ENCODE measurements around the gene ABR. TPM values are rescaled to one million over a fixed set of nuclear protein-coding genes. Genes with fewer than 3 reads are reported as not detected.

ABR gene
- total RNA-seq, 1 donor from 2014 or later = 119 TPM

- Mint-ChIP-seq H3K36me3 (ENCODE audit: low read depth) (peaks cover 19% of the 10 kb centered on the region), H3K4me3 (ENCODE audit: unreplicated experiment) (no peak overlapping the region), H3K4me1 (ENCODE audit: low read depth) (peaks cover 47% of the 10 kb centered on the region), H3K27ac (ENCODE audit: unreplicated experiment) (peak overlapping the region; percentile 81), H3K27me3 (ENCODE audit: low read depth) (no peaks in the 10 kb centered on the region), H3K9me3 (ENCODE audit: low read depth) (no peaks in the 10 kb centered on the region)
- no peak for DNase-seq (ENCODE audit: low spot score)
- TF ChIP-seq CTCF (IDR thresholded peaks at IDR 0.05) = no peak
Measured at GRCh38 chr17:1006054-1006453, 173.7 kb downstream of the ABR start.

- Mint-ChIP-seq H3K36me3 (ENCODE audit: low read depth) (peaks cover 23% of the 10 kb centered on the region), H3K4me3 (ENCODE audit: unreplicated experiment) (no peak overlapping the region), H3K9me3 (ENCODE audit: low read depth) (no peaks in the 10 kb centered on the region), H3K27me3 (ENCODE audit: low read depth) (no peaks in the 10 kb centered on the region), H3K4me1 (ENCODE audit: low read depth) (peaks cover 53% of the 10 kb centered on the region), H3K27ac (ENCODE audit: unreplicated experiment) (peak overlapping the region; percentile 81)
- no peak for DNase-seq (ENCODE audit: low spot score)
- no peak for TF ChIP-seq CTCF (IDR thresholded peaks at IDR 0.05)
Measured at GRCh38 chr17:1005361-1005946, 174.3 kb downstream of the ABR start.

GRCh38 chr17:1004769-1005295, 174.9 kb downstream of the ABR start:
- Mint-ChIP-seq H3K27me3 (ENCODE audit: low read depth) (no peaks in the 10 kb centered on the region), H3K4me1 (ENCODE audit: low read depth) (peaks cover 56% of the 10 kb centered on the region), H3K9me3 (ENCODE audit: low read depth) (no peaks in the 10 kb centered on the region), H3K27ac (ENCODE audit: unreplicated experiment) (no peak overlapping the region), H3K4me3 (ENCODE audit: unreplicated experiment) (no peak overlapping the region), H3K36me3 (ENCODE audit: low read depth) (peaks cover 27% of the 10 kb centered on the region)
- DNase-seq (ENCODE audit: low spot score) = no peak
- TF ChIP-seq CTCF (IDR thresholded peaks at IDR 0.05) = no peak

GRCh38 chr17:1003972-1004768, 175.6 kb downstream of the ABR start:
- no peaks in the 10 kb centered on the region for H3K9me3 Mint-ChIP-seq (ENCODE audit: low read depth)
- H3K27me3 Mint-ChIP-seq (ENCODE audit: low read depth) = no peaks in the 10 kb centered on the region
- no peak overlapping the region for H3K4me3 Mint-ChIP-seq (ENCODE audit: unreplicated experiment)
- no peak for DNase-seq (ENCODE audit: low spot score)
- peaks cover 61% of the 10 kb centered on the region for H3K4me1 Mint-ChIP-seq (ENCODE audit: low read depth)
- peak overlapping the region; percentile 66 for H3K27ac Mint-ChIP-seq (ENCODE audit: unreplicated experiment)
- no peak for TF ChIP-seq CTCF (IDR thresholded peaks at IDR 0.05)
- H3K36me3 Mint-ChIP-seq (ENCODE audit: low read depth) = peaks cover 27% of the 10 kb centered on the region

GRCh38 chr17:1003633-1003971, 176.2 kb downstream of the ABR start:
- no peak for TF ChIP-seq CTCF (IDR thresholded peaks at IDR 0.05)
- no peak for DNase-seq (ENCODE audit: low spot score)
- Mint-ChIP-seq H3K4me1 (ENCODE audit: low read depth) (peaks cover 67% of the 10 kb centered on the region), H3K27me3 (ENCODE audit: low read depth) (no peaks in the 10 kb centered on the region), H3K27ac (ENCODE audit: unreplicated experiment) (peak overlapping the region; percentile 97), H3K36me3 (ENCODE audit: low read depth) (peaks cover 27% of the 10 kb centered on the region), H3K4me3 (ENCODE audit: unreplicated experiment) (no peak overlapping the region), H3K9me3 (ENCODE audit: low read depth) (no peaks in the 10 kb centered on the region)

Data from chondrocyte (in vitro differentiated cells).